DMS53 (cell line): ENCODE measurements around the gene ANTKMT.
A peak's percentile ranks its signal among the peaks of the same experiment; 100 is the strongest.

Source experiments
- DNase-seq: peaks from one replicate; lab custom pipeline; 2025; lab: John Stamatoyannopoulos, UW

ANTKMT gene

DNA sequence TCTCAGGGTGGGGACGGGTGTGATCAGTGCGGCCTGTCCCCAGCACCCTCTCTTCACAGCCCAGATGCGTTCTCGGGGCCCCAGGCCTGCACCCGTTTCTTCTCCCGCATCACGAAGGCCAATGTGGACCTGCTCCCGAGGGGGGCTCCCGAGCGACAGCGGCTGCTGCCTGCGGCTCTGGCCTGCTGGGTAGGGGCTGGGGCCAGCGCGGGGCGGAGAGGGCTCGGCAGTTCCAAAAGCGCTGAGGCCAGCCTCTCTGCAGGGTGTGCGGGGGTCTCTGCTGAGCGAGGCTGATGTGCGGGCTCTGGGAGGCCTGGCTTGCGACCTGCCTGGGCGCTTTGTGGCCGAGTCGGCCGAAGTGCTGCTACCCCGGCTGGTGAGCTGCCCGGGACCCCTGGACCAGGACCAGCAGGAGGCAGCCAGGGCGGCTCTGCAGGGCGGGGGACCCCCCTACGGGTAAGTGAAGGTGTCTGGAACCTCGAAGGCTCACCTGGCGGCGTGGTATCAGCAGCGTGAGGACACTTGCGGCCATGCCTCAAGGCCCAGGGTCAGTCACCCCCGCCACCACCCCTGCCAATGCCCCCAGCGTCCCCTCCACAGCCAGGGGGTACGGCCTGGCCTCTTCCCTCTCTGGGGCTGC, 44.0 kb downstream of the ANTKMT start:
- DNase-seq: no peak

DNA sequence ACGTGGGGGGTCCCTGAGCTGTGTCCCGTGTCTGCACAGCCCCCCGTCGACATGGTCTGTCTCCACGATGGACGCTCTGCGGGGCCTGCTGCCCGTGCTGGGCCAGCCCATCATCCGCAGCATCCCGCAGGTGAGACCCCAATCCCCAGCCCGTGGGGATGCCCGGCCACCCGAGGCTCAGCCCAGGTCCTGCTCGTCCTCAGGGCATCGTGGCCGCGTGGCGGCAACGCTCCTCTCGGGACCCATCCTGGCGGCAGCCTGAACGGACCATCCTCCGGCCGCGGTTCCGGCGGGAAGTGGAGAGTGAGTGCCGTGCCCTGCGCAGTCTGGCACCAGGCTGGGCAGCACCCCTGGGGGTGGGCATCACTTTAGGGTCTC, 44.5 kb downstream of the ANTKMT start:
- DNase-seq: no peak

DNA sequence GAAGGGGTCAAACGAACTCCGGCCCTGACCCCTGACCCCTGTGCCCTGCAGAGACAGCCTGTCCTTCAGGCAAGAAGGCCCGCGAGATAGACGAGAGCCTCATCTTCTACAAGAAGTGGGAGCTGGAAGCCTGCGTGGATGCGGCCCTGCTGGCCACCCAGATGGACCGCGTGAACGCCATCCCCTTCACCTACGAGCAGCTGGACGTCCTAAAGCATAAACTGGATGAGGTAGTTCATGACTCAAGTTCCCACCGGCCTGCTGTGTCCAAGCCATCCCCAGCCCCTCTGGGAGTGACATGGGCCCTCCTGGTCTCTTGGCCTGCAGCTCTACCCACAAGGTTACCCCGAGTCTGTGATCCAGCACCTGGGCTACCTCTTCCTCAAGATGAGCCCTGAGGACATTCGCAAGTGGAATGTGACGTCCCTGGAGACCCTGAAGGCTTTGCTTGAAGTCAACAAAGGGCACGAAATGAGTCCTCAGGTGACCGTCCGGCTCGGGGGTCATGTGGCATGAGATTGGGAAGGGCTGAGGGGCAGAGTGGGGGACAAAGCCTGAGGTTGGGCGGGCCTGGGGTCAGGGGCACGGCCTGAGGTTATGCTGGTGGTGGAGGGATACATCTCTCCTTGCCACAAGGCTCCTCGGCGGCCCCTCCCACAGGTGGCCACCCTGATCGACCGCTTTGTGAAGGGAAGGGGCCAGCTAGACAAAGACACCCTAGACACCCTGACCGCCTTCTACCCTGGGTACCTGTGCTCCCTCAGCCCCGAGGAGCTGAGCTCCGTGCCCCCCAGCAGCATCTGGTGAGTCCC, 45.3 kb downstream of the ANTKMT start:
- peak; percentile 31 for DNase-seq

DNA sequence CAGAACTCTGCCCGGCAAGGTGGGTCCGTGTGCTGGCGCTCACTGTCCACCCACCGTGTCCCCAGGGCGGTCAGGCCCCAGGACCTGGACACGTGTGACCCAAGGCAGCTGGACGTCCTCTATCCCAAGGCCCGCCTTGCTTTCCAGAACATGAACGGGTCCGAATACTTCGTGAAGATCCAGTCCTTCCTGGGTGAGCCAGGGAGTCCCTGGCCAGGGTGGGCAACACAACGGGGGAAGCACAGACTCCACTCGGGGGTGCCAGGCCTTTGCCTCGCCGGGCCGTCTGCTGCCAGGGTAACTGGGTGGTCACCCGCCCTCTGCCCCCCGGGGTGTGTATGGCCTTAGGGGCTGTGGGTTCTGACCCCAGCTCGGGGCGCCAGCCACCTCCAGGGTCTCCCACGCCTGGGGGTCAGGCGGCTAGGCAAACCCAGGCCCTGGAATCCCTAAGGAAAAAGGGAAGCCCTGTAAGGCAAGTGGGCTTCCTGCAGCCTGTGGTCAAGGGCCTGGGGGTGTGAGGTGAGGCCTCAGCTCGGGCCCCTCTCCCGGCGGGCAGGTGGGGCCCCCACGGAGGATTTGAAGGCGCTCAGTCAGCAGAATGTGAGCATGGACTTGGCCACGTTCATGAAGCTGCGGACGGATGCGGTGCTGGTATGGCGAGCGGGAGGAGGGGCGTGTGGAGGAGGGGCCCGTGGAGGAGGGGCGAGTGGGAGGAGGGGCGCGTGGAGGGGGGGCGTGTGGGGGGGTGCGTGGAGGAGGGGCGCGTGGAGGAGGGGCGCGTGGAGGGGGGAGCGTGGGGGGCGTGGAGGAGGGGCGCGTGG, 46.1 kb downstream of the ANTKMT start:
- DNase-seq: no peak

DNA sequence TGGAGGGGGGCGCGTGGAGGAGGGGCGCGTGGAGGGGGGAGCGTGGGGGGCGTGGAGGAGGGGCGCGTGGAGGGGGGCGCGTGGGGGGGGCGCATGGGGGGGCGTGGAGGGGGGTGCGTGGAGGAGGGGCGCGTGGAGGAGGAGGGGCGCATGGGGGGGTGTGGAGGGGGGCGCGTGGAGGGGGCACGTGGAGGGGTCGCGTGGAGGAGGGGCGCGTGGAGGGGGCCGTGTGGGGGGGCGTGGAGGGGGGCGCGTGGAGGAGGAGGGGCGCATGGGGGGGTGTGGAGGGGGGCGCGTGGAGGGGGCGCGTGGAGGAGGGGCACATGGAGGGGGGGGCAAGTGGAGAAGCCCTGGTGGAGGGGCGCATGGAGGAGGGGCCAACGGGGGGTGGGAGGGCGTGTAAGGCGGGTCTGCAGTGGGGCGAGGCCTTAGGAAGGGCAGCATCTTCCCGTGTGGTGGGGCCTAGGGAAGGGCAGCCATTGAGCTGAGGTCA, 46.8 kb downstream of the ANTKMT start:
- DNase-seq: no peak

DNA sequence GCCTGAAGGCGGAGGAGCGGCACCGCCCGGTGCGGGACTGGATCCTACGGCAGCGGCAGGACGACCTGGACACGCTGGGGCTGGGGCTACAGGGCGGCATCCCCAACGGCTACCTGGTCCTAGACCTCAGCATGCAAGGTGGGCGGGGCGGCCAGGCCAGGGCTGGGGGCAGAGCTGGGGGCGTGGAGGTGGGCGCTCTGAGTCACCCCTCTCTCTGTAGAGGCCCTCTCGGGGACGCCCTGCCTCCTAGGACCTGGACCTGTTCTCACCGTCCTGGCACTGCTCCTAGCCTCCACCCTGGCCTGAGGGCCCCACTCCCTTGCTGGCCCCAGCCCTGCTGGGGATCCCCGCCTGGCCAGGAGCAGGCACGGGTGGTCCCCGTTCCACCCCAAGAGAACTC, 47.5 kb downstream of the ANTKMT start:
- peak; percentile 18 for DNase-seq

DNA sequence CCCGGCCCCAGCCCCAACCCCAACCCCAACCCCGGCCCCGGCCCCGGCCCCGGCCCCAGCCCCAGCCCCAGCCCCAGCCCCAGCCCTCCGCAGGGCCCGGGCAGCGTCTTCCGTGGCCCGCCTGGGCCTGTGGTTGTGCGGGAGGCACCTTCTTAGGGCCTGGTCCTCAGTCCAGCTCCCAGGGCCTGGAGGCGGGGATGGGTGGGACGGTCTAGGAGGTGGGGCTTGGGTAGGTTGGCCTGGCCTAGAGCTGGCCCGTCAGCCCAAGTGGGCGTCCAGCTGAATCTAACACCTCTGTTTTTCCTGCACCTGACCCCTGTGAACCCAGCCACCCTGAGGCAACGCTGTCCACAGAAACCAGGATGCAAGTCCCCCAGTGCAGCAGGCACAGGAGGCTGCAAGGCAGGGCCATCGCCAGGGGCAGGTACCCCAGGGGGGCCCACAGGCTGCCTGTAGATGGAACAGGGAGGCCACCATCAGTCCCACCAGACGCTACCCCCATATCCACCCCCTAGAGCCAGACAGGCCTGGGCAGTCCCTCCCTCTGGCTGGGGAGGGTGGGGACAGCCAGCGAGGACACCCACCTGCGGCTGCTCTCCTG, 48.3 kb downstream of the ANTKMT start:
- no peak for DNase-seq

DNA sequence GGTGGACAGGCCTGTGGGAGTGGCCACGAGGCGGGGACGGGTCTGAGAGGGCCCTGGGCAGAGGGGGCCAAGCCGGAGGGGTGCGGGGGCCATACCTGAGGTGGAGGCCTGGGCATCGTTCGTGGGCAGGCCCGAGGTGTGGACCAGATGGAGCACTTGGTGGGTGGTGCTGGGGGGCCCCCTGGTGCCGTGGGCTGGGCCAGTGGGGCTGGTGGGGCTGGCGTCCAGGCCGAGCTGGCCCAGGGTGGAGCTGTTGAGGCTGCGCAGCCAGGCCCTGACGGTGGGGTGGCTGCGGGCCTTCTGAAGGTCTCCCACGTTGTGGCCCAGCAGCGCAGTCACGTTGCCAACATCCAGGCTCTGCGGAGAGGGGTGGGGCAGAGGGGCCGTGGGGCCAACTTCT, 49.0 kb downstream of the ANTKMT start:
- no peak for DNase-seq

DNA sequence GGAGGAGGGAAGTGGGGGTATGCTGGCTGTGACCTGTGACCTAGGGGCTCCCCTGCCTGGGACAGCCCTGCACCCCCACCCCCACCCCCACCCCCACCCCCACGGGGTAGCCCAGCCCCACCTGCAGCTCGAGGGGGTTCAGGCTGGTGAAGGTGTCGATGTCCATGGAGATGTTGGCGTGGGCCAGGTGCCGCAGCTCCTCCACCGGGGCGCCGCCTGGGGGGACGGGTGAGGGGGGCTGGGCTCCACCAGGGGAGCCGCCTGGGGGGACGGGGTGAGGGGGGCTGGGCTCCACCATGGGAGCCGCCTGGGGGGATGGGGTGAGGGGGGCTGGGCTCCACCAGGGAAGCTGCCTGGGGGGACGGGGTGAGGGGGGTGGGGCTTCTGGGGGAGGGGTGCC, 49.5 kb downstream of the ANTKMT start:
- DNase-seq: no peak
